HG03342 (cell line): ENCODE data around the gene TMC2.
A peak's percentile ranks its signal among the peaks of the same experiment; 100 is the strongest.

Source experiments
- ATAC-seq: cut with Tn5 transposase; IDR thresholded peaks from one replicate; pipeline ENCODE4 v1.9.1; 2021; ENCODE audit warnings: mild to moderate bottlenecking, moderate library complexity; ENCODE audit not compliant: unreplicated experiment

Gene TMC2

GRCh38 chr20:2619961-2620595 lies 83.7 kb downstream of the TMC2 start:
- ATAC-seq = no peak

DNA sequence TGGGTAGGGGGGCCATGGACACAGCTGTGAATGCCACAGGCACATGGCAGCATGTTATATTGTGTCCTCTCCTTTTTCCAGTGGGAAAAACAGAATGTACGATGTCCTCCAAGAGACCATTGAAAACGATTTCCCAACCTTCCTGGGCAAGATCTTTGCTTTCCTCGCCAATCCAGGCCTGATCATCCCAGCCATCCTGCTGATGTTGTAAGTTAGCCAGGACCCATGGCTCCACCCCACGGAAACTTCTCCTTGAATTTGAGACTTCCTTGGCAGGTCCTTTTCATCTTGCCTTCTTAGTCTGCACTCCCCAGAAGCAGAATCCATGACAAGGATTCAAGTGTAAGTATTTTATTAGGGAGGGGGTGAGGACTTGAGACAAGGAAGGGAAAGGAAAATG lies 87.8 kb downstream of the TMC2 start:
- no peak for ATAC-seq

DNA sequence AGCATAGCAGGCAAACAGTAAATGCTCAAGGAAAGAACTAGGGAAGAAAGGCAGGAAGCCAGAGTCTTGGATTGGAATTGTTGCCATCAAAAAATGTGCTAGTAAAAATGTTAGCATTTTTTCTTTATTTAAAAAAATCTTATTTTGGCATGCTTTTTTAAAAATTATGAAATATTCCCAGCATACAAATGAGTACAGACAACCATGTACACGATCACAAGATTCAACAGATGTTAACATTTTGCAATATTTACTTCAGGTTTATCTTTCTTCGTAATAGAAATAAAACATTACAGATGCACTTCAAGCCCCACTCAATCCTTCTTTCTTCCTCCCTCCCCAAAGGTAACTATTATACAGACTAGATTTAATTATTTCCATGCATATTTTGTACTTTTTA lies 88.7 kb downstream of the TMC2 start:
- no peak for ATAC-seq

DNA sequence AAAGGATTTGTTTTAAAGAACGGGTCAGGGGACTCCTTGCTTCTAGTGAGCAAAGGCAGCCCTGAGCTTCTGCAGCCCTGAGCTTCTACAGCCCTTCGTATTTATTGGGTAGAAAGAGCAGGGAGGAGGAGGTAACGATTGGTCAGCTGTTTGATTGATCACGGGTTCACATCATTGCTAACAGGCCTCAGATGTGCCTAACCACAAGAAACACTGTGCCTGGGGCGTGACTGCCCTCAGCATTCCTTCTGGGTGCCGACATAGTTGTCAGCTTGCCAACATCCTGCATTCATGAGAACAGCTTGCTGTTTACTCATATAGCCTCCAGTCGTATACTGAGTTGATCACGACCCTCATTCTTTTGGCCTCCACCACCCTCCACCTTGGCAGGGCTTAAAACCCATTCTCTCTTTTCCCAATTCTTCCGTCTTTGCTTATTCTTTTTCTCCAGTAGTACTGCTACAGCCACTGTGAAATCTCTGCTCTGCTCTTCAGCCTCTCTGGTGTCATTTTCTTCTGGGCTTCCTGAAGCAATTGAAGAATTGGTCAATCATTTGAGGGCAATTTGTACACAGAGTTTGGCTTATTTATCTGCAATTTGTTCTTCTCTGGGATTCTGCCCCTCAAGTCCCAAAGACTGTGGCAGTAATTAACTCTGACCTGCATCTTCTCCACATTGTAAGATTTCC lies 90.6 kb downstream of the TMC2 start:
- no peak for ATAC-seq

DNA sequence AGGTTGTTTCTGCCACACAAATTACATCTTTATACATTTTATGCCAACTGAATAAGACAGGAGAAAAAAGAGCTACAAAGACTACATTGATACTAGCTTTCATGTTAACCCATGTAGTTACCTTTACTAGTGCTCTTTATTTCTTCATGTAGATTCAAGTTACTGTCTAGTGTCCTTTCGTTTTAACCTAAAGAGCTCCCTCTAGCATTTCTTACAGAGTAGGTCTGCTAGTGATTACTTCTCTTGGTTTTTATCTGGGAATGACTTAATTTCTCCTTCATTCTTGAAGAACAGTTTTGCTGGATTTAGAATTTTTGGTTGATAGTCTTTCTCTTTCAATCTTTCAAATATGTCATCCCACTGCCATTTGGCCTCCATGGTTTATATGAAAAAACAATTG lies 94.9 kb downstream of the TMC2 start:
- no peak for ATAC-seq

GRCh38 chr20:2633381-2633780 lies 97.0 kb downstream of the TMC2 start:
- ATAC-seq = no peak

GRCh38 chr20:2637246-2637645 lies 100.9 kb downstream of the TMC2 start:
- ATAC-seq = no peak

GRCh38 chr20:2640260-2640659 lies 103.9 kb downstream of the TMC2 start:
- ATAC-seq = no peak

DNA sequence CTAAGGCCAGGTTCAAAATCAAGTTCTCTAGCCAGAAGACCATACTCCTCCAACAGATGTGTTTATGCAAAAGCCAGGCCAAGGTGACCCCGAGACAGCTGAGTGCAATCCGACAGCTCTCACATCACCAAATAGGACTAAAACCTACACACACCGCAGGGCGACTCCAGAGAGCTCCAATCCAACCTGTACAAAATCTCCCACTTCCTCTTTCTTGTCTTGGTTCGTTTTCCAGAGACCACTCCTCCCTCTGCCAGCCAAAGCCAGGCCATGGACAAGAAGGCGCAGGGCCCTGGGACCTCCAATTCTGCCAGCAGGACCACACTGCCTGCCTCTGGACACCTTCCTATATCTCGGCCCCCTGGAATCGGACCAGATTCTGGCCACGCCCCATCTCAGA lies 104.5 kb downstream of the TMC2 start:
- ATAC-seq = no peak

DNA sequence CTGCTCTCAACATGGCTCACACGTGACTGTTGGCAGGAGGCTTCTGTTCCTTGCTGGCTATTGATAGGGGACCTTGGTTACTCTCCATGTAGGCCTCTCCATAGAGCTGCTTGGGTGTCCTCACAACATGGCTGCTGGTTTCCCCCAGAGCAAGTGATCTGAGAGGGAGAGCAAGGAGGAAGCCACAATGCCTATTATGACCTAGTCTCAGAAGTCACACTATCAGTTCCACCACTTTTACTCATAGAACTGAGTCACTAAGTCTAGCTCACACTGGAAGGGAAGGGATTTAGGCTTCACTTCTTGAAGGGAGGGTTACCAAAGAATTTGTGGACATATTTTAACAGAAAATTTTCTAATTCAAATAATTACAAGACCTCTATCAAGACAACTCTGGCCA lies 107.3 kb downstream of the TMC2 start:
- no peak for ATAC-seq

GRCh38 chr20:2651772-2652723 lies 115.7 kb downstream of the TMC2 start, which contains the start of gene NOP56:
TSS of gene NOP56 (plus strand) at chr20:2652632. CDS start at chr20:2652661, 29 bp downstream.
- ATAC-seq = peak; percentile 76

- ATAC-seq = peak; percentile 34
These were observed 116.6 kb downstream of the TMC2 start for GRCh38 chr20:2652724-2653555.

GRCh38 chr20:2653556-2654383 lies 117.4 kb downstream of the TMC2 start:
- no peak for ATAC-seq

DNA sequence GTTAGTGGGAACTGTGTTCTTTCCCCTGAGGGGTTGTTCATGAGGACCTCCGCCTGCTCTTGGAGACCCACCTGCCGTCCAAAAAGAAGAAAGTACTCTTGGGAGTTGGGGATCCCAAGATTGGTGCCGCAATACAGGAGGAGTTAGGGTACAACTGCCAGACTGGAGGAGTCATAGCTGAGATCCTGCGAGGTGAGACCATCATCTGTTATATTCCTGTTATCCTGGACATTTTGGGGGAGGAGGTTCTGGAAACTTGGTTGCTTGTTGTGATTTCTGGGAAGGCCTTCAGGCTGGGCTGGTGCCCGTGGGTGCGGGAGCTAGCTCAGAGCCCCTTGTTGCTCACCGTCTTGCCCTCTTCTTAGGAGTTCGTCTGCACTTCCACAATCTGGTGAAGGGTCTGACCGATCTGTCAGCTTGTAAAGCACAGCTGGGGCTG lies 118.0 kb downstream of the TMC2 start:
- ATAC-seq = no peak

DNA sequence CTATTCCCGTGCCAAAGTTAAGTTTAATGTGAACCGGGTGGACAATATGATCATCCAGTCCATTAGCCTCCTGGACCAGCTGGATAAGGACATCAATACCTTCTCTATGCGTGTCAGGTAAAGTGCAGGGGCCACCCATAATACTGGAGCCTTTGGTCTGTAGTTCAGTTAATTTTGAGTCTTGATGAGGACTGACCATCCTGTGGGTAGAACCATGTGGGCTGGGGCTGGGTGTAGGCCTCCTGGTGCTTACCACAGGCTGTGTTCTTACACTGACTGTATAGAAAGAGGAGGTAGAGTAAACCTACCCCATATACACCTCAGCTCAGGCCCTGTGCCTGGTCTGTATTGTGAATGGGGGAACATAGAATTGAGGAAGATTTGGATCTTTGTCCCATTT lies 118.5 kb downstream of the TMC2 start:
- no peak for ATAC-seq

DNA sequence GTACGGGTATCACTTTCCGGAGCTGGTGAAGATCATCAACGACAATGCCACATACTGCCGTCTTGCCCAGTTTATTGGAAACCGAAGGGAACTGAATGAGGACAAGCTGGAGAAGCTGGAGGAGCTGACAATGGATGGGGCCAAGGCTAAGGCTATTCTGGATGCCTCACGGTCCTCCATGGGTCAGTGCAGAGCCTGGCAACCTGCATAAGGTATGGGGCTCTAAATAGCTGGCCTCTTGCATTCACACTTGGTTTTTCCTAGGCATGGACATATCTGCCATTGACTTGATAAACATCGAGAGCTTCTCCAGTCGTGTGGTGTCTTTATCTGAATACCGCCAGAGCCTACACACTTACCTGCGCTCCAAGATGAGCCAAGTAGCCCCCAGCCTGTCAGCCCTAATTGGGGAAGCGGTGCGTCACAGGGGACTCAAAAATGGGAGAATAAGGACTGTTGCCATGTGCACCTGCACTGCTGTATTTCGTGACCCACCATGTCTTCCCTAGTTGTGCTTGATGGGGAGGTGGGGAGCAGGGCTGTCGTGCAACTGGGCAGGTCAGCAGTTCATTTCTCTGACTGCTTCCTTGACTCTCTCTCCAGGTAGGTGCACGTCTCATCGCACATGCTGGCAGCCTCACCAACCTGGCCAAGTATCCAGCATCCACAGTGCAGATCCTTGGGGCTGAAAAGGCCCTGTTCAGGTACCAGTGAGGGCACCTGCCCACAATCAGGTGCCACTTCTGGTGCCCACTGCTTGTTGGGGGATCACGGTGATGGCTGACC lies 119.2 kb downstream of the TMC2 start:
- no peak for ATAC-seq

DNA sequence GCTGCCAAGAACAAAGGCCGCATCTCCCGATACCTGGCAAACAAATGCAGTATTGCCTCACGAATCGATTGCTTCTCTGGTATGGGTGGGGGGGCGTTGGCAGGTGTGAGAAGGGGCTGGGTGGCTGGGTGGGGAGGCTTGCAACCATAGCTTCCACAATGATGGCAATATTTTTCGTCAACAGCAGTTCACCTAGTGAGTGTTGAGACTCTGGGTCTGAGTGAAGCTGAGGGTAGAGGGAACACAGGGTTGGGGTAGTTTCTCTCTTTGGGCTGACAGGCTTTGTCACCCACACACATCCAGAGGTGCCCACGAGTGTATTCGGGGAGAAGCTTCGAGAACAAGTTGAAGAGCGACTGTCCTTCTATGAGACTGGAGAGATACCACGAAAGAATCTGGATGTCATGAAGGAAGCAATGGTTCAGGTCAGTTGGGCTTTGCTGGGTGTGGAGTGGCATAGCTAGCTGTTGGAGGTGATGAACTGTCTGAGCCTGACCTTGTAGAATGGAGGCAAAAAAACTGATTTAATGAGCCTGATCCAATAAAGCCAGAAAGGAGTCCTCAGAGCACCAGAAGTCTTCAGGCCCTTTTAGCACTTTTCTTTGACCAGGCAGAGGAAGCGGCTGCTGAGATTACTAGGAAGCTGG lies 120.2 kb downstream of the TMC2 start:
- ATAC-seq = no peak

GRCh38 chr20:2657241-2657640 lies 120.9 kb downstream of the TMC2 start:
- no peak for ATAC-seq

DNA sequence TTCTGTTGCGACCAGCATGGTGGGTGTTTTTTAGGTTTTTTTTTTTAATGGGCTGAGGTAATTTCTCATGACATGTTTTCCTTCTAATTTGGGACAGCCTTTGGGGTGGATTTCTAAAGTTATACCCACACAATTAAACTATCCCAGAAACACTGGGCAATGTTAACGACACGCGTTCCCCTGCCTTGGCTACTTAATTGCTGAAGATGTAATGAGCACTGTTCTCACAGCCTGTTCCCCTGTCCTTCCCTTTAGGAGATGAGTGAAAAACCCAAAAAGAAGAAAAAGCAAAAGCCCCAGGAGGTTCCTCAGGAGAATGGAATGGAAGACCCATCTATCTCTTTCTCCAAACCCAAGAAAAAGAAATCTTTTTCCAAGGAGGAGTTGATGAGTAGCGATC lies 121.3 kb downstream of the TMC2 start:
- no peak for ATAC-seq
